HL-60 (cell line): ENCODE measurements around the gene GMNN.
A peak's percentile ranks its signal among the peaks of the same experiment; 100 is the strongest.

Source experiments
- DNase-seq, 2 experiments: peaks; one replicate each; pipeline ENCODE4 v3.0.0-alpha.2; 2010 to 2020; ENCODE audit warnings: low read depth in 1 of 2, low spot score in 1 of 2
- H3K27ac ChIP-seq: fragments of 250-450 bp; sonication (Bioruptor Pico); replicated peaks from 2 replicates; pipeline ENCODE4 v1.5.1; 2020; ENCODE audit warnings: mild to moderate bottlenecking, moderate library complexity
- H3K27me3 ChIP-seq: fragments of 250-450 bp; sonication (Bioruptor Pico); 2 replicates; pipeline ENCODE4 v1.5.1; 2021; ENCODE audit warnings: mild to moderate bottlenecking, moderate library complexity; ENCODE audit not compliant: insufficient read depth, poor library complexity, severe bottlenecking
- H3K4me3 ChIP-seq: replicated peaks from 2 replicates; pipeline ENCODE4 v1.5.1; 2011; ENCODE audit warnings: mild to moderate bottlenecking, control low read depth, low read length; ENCODE audit not compliant: insufficient read depth
- CTCF ChIP-seq: IDR thresholded peaks from one replicate; pipeline ENCODE4 v1.5.1; 2011; ENCODE audit warnings: low read length, control low read depth, inconsistent platforms; ENCODE audit not compliant: insufficient read depth
- GABPA ChIP-seq: IDR thresholded peaks from 2 replicates; pipeline ENCODE4 v1.6.1; 2012; ENCODE audit warnings: low read depth
- POLR2AphosphoS5 ChIP-seq: IDR thresholded peaks from 2 replicates; pipeline ENCODE4 v1.6.1; 2012; ENCODE audit warnings: low read depth
- REST ChIP-seq: IDR thresholded peaks from 2 replicates; pipeline ENCODE4 v1.6.1; 2012; ENCODE audit warnings: low read depth; ENCODE audit not compliant: insufficient replicate concordance
- SPI1 ChIP-seq: IDR thresholded peaks from 2 replicates; pipeline ENCODE4 v1.6.1; 2012; ENCODE audit warnings: low read depth, mild to moderate bottlenecking, borderline replicate concordance

The GMNN gene

GRCh38 chr6:24740861-24741260 is 33.9 kb upstream of the GMNN start:
- no peak overlapping the region for H3K27ac ChIP-seq
- TF ChIP-seq GABPA: no peak
- TF ChIP-seq CTCF: no peak

GRCh38 chr6:24742216-24742738 is 32.5 kb upstream of the GMNN start:
- no peak overlapping the region for H3K27ac ChIP-seq
- TF ChIP-seq REST: no peak
- TF ChIP-seq SPI1: no peak
- TF ChIP-seq CTCF: no peak
- TF ChIP-seq GABPA: no peak
- no peak overlapping the region for H3K4me3 ChIP-seq
- no peaks in the 10 kb centered on the region for H3K27me3 ChIP-seq
- no peak for DNase-seq

More at GRCh38 chr6:24740861-24741260, 33.9 kb upstream of the GMNN start:
- H3K27me3 ChIP-seq: no peaks in the 10 kb centered on the region
- DNase-seq: no peak
- H3K4me3 ChIP-seq: no peak overlapping the region

GRCh38 chr6:24743265-24743943 is 31.3 kb upstream of the GMNN start:
- DNase-seq: peak in 1 of 2 experiments; percentile 79
- Histone ChIP-seq H3K4me3 (no peak overlapping the region), H3K27ac (peak overlapping the region; percentile 41), H3K27me3 (no peaks in the 10 kb centered on the region)
- TF ChIP-seq SPI1 (no peak), CTCF (no peak), POLR2AphosphoS5 (no peak), REST (no peak), GABPA (no peak)

- Histone ChIP-seq H3K27ac (peak overlapping the region; percentile 41), H3K27me3 (no peaks in the 10 kb centered on the region), H3K4me3 (no peak overlapping the region)
- TF ChIP-seq REST: no peak
- TF ChIP-seq SPI1: peak; percentile 83
- no peak for TF ChIP-seq GABPA
- TF ChIP-seq POLR2AphosphoS5: no peak
- TF ChIP-seq CTCF: no peak
- no peak for DNase-seq
These were observed 30.8 kb upstream of the GMNN start for GRCh38 chr6:24743944-24744335.
